ENCODE results near the gene MED8.

MED8 gene

DNA sequence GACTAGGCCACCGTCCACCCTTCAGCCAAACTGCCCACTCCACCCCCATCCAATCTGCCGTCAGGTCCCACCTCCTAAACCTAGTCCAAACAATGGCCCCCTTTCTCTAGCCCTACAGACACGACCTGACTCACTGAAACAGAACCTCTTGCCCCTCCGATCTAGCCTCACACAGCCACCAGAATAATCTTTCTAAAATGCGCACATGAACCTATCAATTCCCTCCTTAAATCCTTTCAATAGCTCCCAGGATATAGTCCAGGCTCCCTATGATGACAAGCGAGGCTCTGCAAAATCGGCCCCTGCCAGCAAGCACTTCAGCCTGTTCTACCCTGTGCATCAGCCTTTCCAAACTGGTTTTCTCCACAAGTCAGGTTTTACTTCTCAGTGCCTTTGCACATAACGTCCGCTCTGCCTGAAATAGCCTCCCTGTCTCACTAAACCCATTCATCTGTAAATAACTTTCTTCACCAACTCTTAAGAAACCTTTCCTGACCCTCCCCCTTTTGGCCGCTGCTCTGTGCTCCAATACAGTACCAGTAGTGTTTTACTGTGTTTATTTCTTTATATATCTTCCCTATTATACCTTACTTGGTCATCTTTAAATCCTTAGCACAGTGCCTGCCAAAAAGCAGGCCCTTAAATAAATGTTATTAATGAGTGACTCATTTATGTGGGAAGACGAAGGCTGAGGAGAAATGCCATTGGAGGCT is 39.9 kb downstream of the MED8 start:
- intact Hi-C loops (cut with DNase I): no loop called here
- DNase-seq: peak in 7 of 42 donors; percentile 18 to 41 (median 28)

DNA sequence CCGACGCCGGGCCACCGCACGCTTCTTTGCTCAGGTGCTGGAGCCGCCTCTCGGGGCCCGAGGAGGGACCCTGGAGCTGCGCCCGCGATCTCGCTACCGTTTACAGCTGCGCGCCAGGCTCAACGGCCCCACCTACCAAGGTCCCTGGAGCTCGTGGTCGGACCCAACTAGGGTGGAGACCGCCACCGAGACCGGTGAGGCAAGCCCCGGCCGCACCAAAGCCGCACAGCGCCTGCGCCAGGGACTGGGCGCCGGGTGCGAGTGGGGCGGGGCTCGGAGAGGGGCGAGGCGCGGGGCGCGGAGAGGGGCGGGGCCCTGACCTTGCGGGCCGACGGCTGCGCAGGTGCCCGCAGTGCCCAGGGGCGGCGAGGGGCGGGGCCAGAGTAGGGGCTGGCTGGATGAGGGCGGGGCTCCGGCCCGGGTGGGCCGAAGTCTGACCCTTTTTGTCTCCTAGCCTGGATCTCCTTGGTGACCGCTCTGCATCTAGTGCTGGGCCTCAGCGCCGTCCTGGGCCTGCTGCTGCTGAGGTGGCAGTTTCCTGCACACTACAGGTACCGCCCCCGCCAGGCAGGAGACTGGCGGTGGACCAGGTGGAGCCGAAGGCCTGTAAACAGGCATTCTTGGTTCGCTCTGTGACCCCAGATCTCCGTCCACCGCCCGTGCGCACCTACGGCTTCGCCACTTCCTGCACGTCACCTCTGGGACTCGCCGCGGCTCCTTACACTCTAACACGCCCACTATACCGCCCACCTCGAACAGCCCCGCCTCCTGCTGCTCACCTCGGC is 40.6 kb downstream of the MED8 start:
- peak; percentile 33 to 87 (median 76) for DNase-seq
- intact Hi-C loops (cut with DNase I): no loop called here

DNA sequence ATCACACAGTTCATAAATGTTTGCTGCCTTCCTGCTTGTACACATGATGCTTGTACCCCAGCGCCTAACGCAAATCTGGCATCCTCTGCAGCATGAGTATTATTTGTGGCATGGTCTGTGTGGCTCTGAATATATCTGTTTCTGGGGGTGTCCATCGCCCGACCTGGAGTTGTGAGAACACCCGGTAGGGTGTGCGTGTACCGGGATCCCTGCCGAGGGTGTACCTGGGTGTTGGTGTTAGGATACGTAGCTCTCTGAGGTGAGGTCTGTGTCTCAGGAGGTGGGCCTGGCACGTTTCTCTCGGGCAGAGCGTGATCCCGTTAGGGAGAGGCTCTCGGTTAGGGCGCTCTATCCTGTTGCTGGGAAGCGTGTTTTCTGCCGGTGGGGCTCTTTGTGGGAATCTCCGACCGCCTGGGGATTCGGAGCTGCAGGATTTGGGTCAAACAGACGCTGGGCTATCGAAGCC is 41.2 kb downstream of the MED8 start:
- DNase-seq: peak in 14 of 42 donors; percentile 15 to 63 (median 28)
- intact Hi-C loops (cut with DNase I): no loop called here

DNA sequence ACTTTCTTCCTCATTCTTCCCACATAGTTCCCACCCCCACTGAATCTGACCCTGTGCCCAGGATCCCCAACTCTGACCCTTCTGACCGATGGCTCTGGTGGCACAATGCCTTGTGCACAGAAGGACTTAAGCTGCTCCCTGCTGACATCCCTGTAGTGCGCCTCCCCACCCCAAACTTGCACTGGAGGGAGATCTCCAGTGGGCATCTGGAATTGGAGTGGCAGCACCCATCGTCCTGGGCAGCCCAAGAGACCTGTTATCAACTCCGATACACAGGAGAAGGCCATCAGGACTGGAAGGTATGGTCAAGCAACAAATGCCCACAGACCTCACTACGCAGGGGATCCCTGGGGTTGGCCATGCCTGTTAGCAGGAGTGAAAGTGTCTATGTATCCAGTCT is 43.0 kb downstream of the MED8 start:
- peak in 3 of 42 donors; percentile 16 to 31 (median 27) for DNase-seq

DNA sequence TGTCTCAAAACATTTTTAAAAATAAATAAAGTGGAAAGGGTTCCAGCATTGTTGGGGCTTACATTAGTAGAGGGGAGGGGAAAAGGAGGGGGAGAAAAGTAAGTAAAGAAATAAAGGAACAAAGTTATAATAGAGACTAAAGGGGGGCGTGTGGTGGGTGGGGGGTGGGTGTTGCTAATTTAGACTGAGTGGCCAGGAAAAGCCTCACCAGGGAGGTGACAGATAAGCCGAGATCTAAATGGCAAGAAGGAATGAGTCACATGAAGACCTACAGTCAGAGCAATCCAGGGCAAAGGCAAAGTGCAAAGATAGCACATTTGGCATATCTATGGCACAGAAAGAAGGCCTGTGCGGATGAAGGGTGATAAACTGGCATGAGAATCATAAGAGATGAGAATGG is 44.5 kb downstream of the MED8 start:
- peak in 6 of 42 donors; percentile 5 to 46 (median 22) for DNase-seq
- intact Hi-C loops (cut with DNase I): no loop called here

More for the DNA sequence above, 43.0 kb downstream of the MED8 start:
- intact Hi-C loops (cut with DNase I): no loop called here

DNA sequence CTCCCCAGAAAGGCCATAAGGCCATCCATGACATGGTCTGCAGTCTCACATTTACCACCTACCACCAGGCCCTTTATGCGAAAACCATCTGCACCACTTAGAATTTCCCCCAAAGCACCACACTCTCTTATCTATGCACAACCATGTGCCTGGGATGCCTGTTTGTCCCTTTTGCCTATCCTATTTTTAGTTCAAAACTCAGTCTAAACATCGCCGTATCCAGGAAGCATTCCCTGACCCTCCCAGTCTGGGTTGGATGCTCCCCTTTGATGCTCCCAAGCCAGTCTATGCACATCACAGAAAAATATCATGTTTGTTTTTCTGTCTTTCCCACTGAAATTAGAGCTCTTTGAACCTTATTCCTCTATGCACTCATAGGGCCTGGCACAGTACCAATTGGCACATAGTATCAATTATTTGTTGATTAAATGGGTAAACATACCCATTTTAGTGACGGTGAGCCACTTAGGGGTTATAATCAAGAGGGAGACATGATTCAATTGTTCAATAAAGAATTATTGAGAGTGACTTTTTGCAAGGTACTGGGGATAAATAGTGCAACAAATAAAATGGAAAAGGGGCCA is 45.2 kb downstream of the MED8 start:
- intact Hi-C loops (cut with DNase I): no loop called here
- DNase-seq: peak in 3 of 42 donors; percentile 11 to 13 (median 12)

DNA sequence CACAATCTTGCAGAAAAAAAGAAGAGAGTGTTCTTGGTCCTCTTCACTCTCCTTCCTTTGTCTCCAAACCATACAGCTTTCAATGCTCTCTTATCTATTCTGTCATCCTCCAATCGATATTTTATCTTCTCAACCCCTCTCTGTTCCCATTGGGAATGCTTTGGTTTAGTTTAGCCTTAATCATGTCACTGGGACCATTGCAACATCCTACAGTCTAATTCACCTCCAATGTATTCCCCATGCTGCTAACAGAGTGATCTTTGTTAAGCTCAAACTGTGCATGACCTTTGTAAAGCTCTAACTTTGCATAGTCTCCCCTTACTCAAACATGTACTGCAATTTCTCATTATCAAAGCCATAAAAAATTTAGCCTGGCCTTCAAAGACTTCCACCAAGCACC is 49.0 kb downstream of the MED8 start:
- intact Hi-C loops (cut with DNase I): no loop called here
- DNase-seq: no peak

DNA sequence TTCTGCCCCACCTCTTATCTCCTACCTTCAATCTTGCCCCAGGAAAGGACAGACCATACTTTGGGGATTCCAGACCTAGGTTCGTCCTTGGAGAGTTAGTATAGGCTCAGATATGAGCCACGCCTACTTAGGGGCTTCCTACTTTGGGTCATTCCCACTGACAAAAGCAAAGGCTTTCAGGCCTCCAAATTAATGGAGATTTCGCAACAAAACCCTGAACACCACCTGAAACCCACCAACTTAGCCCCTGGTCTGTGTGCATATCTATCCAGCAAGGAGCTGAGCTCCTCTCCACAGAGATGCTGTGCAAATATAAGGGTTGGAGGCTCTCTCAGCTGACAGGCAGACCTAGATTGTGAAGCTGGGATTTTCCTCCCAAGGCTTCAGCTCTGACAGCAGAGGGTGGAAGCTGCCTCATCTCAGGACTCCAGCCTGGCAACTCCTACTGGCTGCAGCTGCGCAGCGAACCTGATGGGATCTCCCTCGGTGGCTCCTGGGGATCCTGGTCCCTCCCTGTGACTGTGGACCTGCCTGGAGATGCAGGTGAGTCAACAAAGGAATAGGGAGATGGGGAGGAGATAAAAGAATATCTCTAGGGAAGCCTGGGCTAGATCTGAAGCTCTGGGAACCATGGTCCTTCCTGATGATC is 49.9 kb downstream of the MED8 start:
- intact Hi-C loops (cut with DNase I): no loop called here
- DNase-seq: peak in 2 of 42 donors; percentile 11 to 16

DNA sequence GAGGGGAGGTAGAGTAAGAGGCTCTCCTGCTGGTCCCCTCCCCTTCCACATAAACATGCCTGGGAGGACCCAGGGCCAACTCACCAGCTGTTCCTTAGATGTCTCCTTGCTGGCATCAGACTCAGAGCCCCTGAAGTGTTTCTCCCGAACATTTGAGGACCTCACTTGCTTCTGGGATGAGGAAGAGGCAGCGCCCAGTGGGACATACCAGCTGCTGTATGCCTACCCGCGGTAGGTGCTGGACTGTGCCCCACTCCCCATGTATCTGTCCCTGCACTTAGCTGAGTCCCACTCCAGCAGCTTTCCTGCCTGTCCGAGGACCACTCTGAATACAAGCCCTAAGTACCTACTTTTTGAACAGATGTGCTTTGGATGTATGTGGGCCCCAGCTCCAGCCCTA is 51.6 kb downstream of the MED8 start:
- peak in 1 of 42 donors; percentile 11 for DNase-seq
- intact Hi-C loops (cut with DNase I): no loop called here

DNA sequence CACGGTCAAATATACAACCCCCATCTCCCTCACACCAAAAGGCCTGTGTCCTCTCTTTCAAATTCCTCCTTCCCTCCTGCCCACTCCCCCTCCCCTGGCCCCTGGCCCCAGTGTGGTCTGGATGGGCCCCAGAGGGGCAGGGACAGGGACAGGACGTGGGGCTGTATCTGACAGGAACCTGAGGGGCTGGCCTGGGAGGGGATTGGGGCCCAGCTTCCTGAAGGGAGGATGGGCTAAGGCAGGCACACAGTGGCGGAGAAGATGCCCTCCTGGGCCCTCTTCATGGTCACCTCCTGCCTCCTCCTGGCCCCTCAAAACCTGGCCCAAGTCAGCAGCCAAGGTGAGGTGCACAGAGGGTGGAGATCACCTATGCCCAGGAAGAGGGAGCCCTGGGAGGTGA is 52.0 kb downstream of the MED8 start, which contains the start of gene MPL:
Gene MPL, plus strand, starts transcription at position 231 of the 400 bp plus-strand sequence. Its CDS starts 31 bp downstream, at position 262.
- intact Hi-C loops (cut with DNase I): no loop called here
- DNase-seq: peak in 2 of 42 donors; percentile 13 to 23

DNA sequence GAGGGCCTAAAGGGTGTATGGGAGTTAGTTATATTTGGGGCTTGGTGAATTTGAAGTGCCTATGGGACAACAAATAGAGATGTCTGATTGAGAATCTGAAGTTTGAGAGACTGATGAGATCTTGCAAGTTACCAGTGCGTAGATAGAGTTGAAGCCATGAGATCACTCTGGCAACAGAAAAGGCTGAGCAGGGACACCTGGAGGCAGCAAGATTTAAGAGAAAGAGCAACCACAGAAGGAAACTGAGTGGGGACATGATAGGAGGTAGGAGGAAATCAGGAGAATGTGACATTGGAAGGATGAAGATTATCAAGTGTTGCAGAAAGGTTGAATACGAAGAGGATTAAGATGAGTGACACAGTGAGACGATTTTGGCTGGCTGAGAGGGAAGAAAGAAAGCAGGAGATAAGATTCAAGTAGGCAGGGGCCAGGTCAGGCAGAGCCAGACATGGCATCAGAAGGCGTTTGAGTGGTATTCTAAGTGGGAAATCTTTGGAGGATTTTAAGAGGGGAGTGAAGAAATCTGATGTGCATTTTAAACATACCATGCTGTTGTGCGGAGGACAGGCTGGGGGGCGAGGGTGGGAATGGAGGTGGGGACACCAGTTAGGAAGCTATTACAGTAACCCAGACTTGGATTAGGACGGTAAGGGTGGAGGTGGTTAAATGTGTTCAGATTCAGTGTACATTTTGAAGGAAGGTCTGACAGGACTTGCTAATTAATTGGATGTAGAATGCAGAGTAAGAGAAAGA is 55.0 kb downstream of the MED8 start:
- DNase-seq: peak in 2 of 42 donors; percentile 3 to 6
- intact Hi-C loops (cut with DNase I): no loop called here

Measured in head of caudate nucleus (tissue), 42 donors.